Activated CD8-positive, alpha-beta memory T cell treated with anti-CD3 and anti-CD28 coated beads for 36 hours (primary cell): ENCODE measurements around the gene UQCC2. TPM values are rescaled to one million over a fixed set of nuclear protein-coding genes. Genes with fewer than 3 reads are reported as not detected.

Source experiments
- CTCF ChIA-PET: fragments of 350-600 bp; sonication (Branson Sonifier 250); formaldehyde crosslinking; loops from one replicate; lab custom pipeline; 2021; ENCODE audit warnings: antibody characterized with exemption; lab: Charles Lee
- POLR2A ChIA-PET: fragments of 350-600 bp; sonication (Branson Sonifier 250); formaldehyde crosslinking; loops from one replicate; lab custom pipeline; 2021; ENCODE audit warnings: antibody characterized with exemption; lab: Charles Lee
- total RNA-seq, 2 experiments: library from RNA; stranded (reverse); gene quantifications; one replicate each; pipeline ENCODE4 v1.2.3, GENCODE V29; 2021

UQCC2 gene
- total RNA-seq, 2 experiments from 2014 or later, result 150 to 154 TPM

GRCh38 chr6:33688451-33689147, 22.9 kb downstream of the UQCC2 start:
- CTCF ChIA-PET, result interaction anchor here (1.2 kb wide), 1 partner anchor 103 kb away, joined by 3 read pairs; no protein-coding TSS in a partner anchor
- POLR2A ChIA-PET, result no interaction called here

- CTCF ChIA-PET, result interaction anchor here (1.2 kb wide), 1 partner anchor 103 kb away, joined by 3 read pairs; no protein-coding TSS in a partner anchor
- POLR2A ChIA-PET, result no interaction called here
Measured at GRCh38 chr6:33688006-33688405, 23.5 kb downstream of the UQCC2 start.

GRCh38 chr6:33686981-33687975, 24.2 kb downstream of the UQCC2 start:
- CTCF ChIA-PET, result interaction anchor here (1.2 kb wide), 2 partner anchors 97 to 102 kb away, joined by 3 read pairs; no protein-coding TSS in a partner anchor

GRCh38 chr6:33686225-33686924, 25.1 kb downstream of the UQCC2 start:
- ChIA-PET CTCF (interaction anchor here (1.2 kb wide), 1 partner anchor 96 kb away, joined by 3 read pairs; no protein-coding TSS in a partner anchor), POLR2A (no interaction called here)

More at GRCh38 chr6:33686981-33687975, 24.2 kb downstream of the UQCC2 start:
- POLR2A ChIA-PET, result no interaction called here

- ChIA-PET CTCF (no interaction called here), POLR2A (no interaction called here)
Measured at GRCh38 chr6:33685411-33686224, 25.9 kb downstream of the UQCC2 start.

- ChIA-PET CTCF (no interaction called here), POLR2A (no interaction called here)
Measured at GRCh38 chr6:33684983-33685382, 26.5 kb downstream of the UQCC2 start.

- POLR2A ChIA-PET, result no interaction called here
- CTCF ChIA-PET, result no interaction called here
Measured at GRCh38 chr6:33684428-33684896, 27.0 kb downstream of the UQCC2 start.

- ChIA-PET CTCF (interaction anchor here (0.9 to 1.4 kb wide), 3 partner anchors 13 to 17 kb away, joined by 3 to 5 read pairs (median 4); no protein-coding TSS in a partner anchor), POLR2A (no interaction called here)
Measured at GRCh38 chr6:33683576-33684427, 27.7 kb downstream of the UQCC2 start.

- ChIA-PET CTCF (interaction anchor here (0.6 to 1.4 kb wide), 4 partner anchors 14 to 23 kb away, joined by 3 to 5 read pairs (median 4); no protein-coding TSS in a partner anchor), POLR2A (no interaction called here)
Measured at GRCh38 chr6:33683051-33683571, 28.4 kb downstream of the UQCC2 start.

GRCh38 chr6:33682341-33682740, 29.2 kb downstream of the UQCC2 start:
- CTCF ChIA-PET, result interaction anchor here (0.6 to 1.4 kb wide), 2 partner anchors 15 to 23 kb away, joined by 3 to 5 read pairs; no protein-coding TSS in a partner anchor
- POLR2A ChIA-PET, result no interaction called here

- POLR2A ChIA-PET, result no interaction called here
- CTCF ChIA-PET, result no interaction called here
Measured at GRCh38 chr6:33679761-33680160, 31.7 kb downstream of the UQCC2 start.

- ChIA-PET CTCF (no interaction called here), POLR2A (no interaction called here)
Measured at GRCh38 chr6:33678932-33679490, 32.5 kb downstream of the UQCC2 start.

- POLR2A ChIA-PET, result interaction anchor here (0.6 kb wide), 1 partner anchor 1026 kb away, joined by 3 read pairs; no protein-coding TSS in a partner anchor
- CTCF ChIA-PET, result no interaction called here
Measured at GRCh38 chr6:33678233-33678931, 33.1 kb downstream of the UQCC2 start.

GRCh38 chr6:33677689-33678088, 33.8 kb downstream of the UQCC2 start:
- POLR2A ChIA-PET, result no interaction called here
- CTCF ChIA-PET, result no interaction called here

GRCh38 chr6:33677143-33677660, 34.3 kb downstream of the UQCC2 start:
- POLR2A ChIA-PET, result no interaction called here

More at GRCh38 chr6:33677143-33677660, 34.3 kb downstream of the UQCC2 start:
- CTCF ChIA-PET, result no interaction called here
